ENCODE data around the gene MAPK8IP1. TPM values are rescaled to one million over a fixed set of nuclear protein-coding genes. Genes with fewer than 3 reads are reported as not detected.
A peak's percentile ranks its signal among the peaks of the same experiment; 100 is the strongest.

The MAPK8IP1 gene
- total RNA-seq, 1 donor from 2014 or later, result 299 TPM

DNA sequence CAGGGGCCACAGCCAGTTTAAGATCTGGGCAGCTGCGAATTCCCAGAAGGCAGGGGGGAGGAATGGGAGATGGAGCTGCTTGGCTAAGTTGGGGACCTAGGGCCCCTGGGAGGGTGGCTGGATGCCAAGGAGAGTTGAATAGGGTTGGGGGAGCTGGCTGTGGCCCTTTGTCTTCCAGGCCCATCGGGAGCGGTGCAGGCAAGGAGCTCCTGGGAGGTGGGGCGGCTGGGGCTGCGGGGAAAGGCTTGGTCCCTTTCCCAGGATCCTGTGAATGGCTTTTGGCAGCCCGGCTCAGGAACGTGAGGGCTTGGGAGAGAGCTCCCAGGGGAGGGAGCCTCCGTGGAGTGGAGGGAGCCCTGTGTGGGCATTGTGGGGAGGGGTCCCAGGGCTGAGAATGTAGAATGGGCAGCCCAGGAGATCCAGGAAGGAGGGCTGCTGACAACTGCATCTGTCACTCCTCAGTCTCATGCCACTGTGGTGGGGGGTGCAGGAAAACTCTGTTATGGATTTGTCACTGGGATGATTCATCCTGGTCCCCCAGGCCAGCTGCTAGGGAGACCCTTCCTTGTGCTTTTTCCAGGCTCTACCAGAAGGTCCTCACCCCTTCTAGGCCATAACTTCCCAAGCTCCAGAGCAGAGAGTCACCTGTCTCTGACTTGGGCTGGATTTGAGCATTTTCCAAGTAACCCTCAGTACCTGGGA is 15.6 kb downstream of the MAPK8IP1 start:
- H3K27me3 Mint-ChIP-seq (ENCODE audit: unreplicated experiment), result peaks cover 20% of the 10 kb centered on the region
- H3K4me1 Mint-ChIP-seq (ENCODE audit: low read depth, unreplicated experiment), result peaks cover 31% of the 10 kb centered on the region
- TF ChIP-seq, protein P1, sequence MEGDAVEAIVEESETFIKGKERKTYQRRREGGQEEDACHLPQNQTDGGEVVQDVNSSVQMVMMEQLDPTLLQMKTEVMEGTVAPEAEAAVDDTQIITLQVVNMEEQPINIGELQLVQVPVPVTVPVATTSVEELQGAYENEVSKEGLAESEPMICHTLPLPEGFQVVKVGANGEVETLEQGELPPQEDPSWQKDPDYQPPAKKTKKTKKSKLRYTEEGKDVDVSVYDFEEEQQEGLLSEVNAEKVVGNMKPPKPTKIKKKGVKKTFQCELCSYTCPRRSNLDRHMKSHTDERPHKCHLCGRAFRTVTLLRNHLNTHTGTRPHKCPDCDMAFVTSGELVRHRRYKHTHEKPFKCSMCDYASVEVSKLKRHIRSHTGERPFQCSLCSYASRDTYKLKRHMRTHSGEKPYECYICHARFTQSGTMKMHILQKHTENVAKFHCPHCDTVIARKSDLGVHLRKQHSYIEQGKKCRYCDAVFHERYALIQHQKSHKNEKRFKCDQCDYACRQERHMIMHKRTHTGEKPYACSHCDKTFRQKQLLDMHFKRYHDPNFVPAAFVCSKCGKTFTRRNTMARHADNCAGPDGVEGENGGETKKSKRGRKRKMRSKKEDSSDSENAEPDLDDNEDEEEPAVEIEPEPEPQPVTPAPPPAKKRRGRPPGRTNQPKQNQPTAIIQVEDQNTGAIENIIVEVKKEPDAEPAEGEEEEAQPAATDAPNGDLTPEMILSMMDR (IDR thresholded peaks at IDR 0.05; ENCODE audit: partially characterized antibody, unreplicated experiment), result no peak
- peaks cover 10% of the 10 kb centered on the region for H3K9me3 Mint-ChIP-seq (ENCODE audit: unreplicated experiment)
- H3K27ac Mint-ChIP-seq (ENCODE audit: unreplicated experiment), result peak overlapping the region; percentile 83
- no peaks in the 10 kb centered on the region for H3K36me3 Mint-ChIP-seq (ENCODE audit: unreplicated experiment)
- H3K4me3 Mint-ChIP-seq (ENCODE audit: unreplicated experiment), result peak overlapping the region; percentile 96
- peak; percentile 26 for DNase-seq

DNA sequence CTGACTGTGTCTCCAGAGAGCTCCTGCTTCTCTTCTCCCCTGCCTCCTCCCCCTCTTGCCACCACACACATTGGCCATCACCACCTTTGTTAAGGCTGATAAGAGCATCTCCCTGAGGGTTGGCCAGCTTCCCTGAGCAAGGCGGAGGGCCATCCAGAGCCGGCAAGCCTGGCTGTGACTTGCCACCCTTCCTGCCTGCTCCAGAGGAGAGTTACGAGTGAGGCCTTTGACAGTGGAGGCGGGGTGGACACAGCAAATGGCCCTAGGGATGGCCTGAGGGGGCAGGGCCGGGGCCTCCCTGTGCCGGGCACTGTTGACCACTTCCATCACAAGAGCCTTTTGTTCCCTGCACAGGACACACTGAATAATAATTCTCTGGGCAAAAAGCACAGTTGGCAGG is 16.2 kb downstream of the MAPK8IP1 start:
- Mint-ChIP-seq H3K4me1 (ENCODE audit: low read depth, unreplicated experiment) (peaks cover 34% of the 10 kb centered on the region), H3K9me3 (ENCODE audit: unreplicated experiment) (peaks cover 11% of the 10 kb centered on the region), H3K36me3 (ENCODE audit: unreplicated experiment) (no peaks in the 10 kb centered on the region), H3K27me3 (ENCODE audit: unreplicated experiment) (peaks cover 22% of the 10 kb centered on the region), H3K4me3 (ENCODE audit: unreplicated experiment) (peak overlapping the region; percentile 96), H3K27ac (ENCODE audit: unreplicated experiment) (peak overlapping the region; percentile 12)
- no peak for DNase-seq
- TF ChIP-seq, protein P1 (IDR thresholded peaks at IDR 0.05; ENCODE audit: partially characterized antibody, unreplicated experiment), result no peak

DNA sequence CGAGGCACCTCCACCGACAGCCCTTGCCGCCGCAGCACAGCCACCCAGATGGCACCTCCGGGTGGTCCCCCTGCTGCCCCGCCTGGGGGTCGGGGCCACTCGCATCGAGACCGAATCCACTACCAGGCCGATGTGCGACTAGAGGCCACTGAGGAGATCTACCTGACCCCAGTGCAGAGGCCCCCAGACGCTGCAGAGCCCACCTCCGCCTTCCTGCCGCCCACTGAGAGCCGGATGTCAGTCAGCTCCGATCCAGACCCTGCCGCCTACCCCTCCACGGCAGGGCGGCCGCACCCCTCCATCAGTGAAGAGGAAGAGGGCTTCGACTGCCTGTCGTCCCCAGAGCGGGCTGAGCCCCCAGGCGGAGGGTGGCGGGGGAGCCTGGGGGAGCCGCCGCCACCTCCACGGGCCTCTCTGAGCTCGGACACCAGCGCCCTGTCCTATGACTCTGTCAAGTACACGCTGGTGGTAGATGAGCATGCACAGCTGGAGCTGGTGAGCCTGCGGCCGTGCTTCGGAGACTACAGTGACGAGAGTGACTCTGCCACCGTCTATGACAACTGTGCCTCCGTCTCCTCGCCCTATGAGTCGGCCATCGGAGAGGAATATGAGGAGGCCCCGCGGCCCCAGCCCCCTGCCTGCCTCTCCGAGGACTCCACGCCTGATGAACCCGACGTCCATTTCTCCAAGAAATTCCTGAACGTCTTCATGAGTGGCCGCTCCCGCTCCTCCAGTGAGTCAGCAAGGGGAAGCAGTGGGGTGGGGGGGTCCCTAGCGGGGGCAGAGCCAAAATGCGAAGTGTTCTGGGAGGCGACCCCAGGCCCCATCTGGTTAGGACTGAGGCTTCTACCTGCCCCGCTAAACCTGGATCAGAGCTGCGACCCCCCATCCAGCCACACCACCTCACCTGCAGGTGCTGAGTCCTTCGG is 17.3 kb downstream of the MAPK8IP1 start:
- Mint-ChIP-seq H3K36me3 (ENCODE audit: unreplicated experiment) (no peaks in the 10 kb centered on the region), H3K4me1 (ENCODE audit: low read depth, unreplicated experiment) (peaks cover 29% of the 10 kb centered on the region), H3K4me3 (ENCODE audit: unreplicated experiment) (no peak overlapping the region), H3K27me3 (ENCODE audit: unreplicated experiment) (peaks cover 21% of the 10 kb centered on the region), H3K9me3 (ENCODE audit: unreplicated experiment) (peaks cover 14% of the 10 kb centered on the region), H3K27ac (ENCODE audit: unreplicated experiment) (no peak overlapping the region)
- no peak for DNase-seq
- TF ChIP-seq, protein P1 (IDR thresholded peaks at IDR 0.05; ENCODE audit: partially characterized antibody, unreplicated experiment), result no peak

DNA sequence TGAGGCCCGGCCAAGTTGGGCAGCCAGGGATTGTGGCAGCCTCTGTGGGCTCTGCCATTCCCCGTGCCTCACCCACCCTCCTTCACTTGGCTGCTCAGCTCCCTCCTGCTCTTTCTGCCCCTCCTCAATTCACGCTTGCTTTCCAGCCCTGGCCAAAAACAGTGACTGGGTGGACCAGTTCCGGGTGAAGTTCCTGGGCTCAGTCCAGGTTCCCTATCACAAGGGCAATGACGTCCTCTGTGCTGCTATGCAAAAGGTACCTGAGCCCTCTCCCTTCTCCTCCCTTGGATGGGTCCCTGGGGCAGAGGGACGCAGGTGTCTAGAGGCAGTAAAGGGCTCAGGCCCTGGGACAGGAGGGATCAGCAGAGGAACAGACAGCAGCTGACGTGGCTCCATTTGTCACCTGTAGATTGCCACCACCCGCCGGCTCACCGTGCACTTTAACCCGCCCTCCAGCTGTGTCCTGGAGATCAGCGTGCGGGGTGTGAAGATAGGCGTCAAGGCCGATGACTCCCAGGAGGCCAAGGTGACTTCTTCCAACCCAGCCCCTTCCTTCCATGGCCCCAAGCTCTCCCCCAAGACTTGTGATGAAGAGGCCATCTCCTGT is 19.0 kb downstream of the MAPK8IP1 start:
- peak overlapping the region; percentile 55 for H3K27ac Mint-ChIP-seq (ENCODE audit: unreplicated experiment)
- H3K36me3 Mint-ChIP-seq (ENCODE audit: unreplicated experiment), result peaks cover 5% of the 10 kb centered on the region
- no peak for DNase-seq
- TF ChIP-seq, protein P1 (IDR thresholded peaks at IDR 0.05; ENCODE audit: partially characterized antibody, unreplicated experiment), result no peak
- H3K9me3 Mint-ChIP-seq (ENCODE audit: unreplicated experiment), result peaks cover 12% of the 10 kb centered on the region
- H3K27me3 Mint-ChIP-seq (ENCODE audit: unreplicated experiment), result peaks cover 29% of the 10 kb centered on the region
- no peak overlapping the region for H3K4me3 Mint-ChIP-seq (ENCODE audit: unreplicated experiment)
- H3K4me1 Mint-ChIP-seq (ENCODE audit: low read depth, unreplicated experiment), result peaks cover 21% of the 10 kb centered on the region

Measured in glutamatergic neuron (in vitro differentiated cells).